Measurements from ENCODE around the gene BARHL2. TPM values are rescaled to one million over a fixed set of nuclear protein-coding genes. Genes with fewer than 3 reads are reported as not detected.

Gene BARHL2
- polyA plus RNA-seq, 1 donor, result not detected

DNA sequence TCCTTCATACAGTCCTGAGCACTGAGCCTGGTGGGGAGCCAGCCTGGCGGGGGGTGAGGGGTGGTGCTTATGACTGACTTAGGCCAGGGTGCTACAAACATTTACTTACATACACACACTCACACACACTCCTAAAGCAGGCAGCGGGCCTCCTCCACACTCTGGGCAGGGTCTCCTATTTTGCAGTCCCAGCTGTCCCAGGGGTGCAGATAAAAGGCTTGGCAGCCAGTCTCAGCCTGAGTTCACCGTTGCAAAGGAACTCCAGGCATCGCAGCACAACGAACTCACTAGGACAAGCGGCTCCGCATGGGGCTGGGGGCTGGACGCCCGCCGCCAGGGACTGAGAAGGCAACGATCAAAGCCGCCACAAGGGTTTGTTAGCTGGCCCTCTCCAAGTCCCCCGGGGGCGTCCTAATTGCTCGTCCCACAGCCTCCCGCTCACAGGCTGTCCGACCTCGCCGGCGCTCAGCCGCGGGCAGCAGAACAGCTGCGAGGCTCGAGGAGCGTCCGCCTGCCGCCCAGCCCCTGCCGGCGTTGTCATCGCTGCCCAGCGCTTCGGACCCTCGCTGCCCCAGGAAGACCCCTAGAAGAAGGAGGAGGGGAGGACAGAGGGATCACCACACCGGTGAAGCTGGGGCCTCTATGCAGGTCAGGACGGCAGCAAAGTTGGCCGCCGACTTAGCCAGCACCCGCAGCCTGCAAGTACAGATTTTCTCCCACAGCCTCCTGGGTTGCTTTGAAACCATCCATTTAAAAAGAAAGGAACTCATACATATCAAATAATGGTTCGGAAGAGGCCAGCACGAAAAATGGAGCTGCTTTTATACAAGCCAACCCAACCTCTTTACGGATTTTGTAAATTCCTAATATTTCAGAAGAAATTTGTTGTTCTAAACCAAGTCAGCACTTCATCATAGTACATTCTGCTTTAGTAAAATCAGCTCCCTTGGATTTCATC, 6.2 kb downstream of the BARHL2 start:
- no peak for DNase-seq (ENCODE audit: low read depth)

GRCh38 chr1:90709535-90709934, 7.6 kb downstream of the BARHL2 start:
- no peak for DNase-seq (ENCODE audit: low read depth)

GRCh38 chr1:90708826-90709225, 8.3 kb downstream of the BARHL2 start:
- DNase-seq (ENCODE audit: low read depth), result no peak

DNA sequence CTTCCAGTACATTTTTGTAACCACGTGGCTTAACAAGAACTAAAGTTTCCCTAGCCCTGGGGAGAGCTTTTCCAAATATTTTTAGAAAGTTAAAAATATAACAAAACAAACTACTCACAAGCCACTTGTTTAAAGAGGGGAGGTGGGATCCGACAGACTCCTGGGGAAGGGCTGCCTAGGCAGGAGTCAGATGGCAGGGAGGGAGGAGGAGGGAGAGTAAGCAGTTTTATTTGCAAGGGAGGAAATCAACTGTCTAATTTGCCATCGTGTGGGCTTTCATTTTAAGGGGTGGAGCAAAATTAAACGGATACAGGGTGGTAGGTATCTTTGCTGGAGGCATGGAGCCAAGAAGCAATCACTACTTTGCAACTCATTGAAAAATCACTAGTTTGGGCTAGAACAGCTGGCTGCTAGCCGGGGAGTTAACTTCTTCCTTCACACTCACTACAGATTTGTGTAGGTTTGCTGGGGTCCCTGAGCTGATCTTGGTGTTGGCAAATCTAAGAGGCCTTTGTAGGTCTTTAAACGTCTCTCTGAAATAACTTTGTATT, 8.8 kb downstream of the BARHL2 start:
- no peak for DNase-seq (ENCODE audit: low read depth)

DNA sequence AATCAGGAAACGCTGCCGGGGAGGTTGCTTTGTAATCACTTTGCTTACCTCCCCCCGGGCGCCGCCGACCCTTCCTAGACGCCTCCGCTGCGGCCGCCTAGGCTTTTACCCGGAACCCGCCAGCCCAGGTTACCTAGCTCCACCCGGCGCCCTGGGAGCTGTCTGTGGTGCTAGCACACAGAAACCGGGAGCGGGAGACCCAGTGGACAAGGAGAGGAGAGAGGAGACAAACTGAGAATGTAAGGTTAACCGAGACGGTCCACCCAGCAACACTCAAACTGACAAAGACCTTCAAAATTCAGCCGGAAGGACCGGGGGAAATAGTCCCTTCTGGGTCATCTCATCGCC, 9.8 kb downstream of the BARHL2 start:
- DNase-seq (ENCODE audit: low read depth), result no peak

- DNase-seq (ENCODE audit: low read depth), result no peak
Observed at GRCh38 chr1:90706437-90707362, 10.4 kb downstream of the BARHL2 start.

DNA sequence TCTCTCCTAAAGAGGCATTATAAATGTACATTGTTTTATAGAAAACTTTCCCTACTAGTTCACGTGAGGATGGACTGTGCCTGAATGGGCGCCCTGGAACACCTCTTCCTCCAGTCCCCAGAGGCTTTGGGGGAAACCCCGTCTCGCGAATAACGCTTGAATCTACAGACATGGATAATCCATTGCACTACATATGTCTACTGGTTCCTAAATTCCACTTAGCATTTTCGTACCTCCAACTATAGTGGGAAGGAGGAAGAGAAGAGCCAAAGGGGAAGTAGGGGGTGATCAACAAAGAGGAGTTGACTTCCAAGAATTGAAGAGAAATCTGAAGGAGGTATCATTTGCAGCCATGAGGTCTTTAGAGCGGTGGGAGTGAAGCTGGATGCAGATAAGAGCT, 11.1 kb downstream of the BARHL2 start:
- DNase-seq (ENCODE audit: low read depth), result no peak

GRCh38 chr1:90704817-90705216, 12.3 kb downstream of the BARHL2 start:
- no peak for DNase-seq (ENCODE audit: low read depth)

DNA sequence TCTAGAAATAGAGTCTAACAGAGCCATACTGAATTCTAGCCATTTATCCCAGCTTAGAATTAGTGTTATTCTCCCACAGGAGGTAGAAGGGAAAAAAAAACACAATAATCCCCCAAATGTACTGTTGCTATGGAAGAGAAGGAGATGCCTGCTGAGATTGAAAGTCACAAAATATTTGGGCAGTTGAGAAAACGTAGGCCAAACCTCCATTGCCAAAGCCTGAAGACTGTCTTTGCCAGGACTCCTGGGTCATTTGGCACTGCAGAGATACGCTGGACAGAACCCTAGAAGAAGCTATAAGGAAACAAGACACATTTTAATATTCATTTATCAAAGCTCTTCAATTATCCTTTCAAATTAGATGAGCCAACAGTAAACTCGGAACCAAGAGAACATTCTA, 22.3 kb downstream of the BARHL2 start:
- DNase-seq (ENCODE audit: low read depth), result no peak

GRCh38 chr1:90687747-90688146, 29.4 kb downstream of the BARHL2 start:
- DNase-seq (ENCODE audit: low read depth), result no peak

- DNase-seq (ENCODE audit: low read depth), result no peak
Observed at GRCh38 chr1:90675161-90675847, 41.8 kb downstream of the BARHL2 start.

- DNase-seq (ENCODE audit: low read depth), result no peak
Observed at GRCh38 chr1:90671741-90672140, 45.4 kb downstream of the BARHL2 start.

GRCh38 chr1:90671251-90671650, 45.9 kb downstream of the BARHL2 start:
- DNase-seq (ENCODE audit: low read depth), result no peak
